ENCODE results near the gene GCLM. TPM values are rescaled to one million over a fixed set of nuclear protein-coding genes. Genes with fewer than 3 reads are reported as not detected.

The GCLM gene
- polyA plus RNA-seq, 3 donors = 10.2 to 13.1 (median 10.8) TPM

Other genes with a start within 250 kb of the GCLM start
- 10 to 100 TPM; 22.4 to 24.5 (median 23.1) TPM for gene BCAR3, start 227.6 kb downstream of the GCLM start, polyA plus RNA-seq (ENCODE audit: insufficient read length in 3 of 3)
- 10 to 100 TPM; 59.1 to 86.6 (median 67.1) TPM for gene DNTTIP2, start 30.2 kb downstream of the GCLM start, polyA plus RNA-seq (ENCODE audit: insufficient read length in 3 of 3)
- gene ABCA4, start 211.7 kb upstream of the GCLM start, polyA plus RNA-seq (ENCODE audit: insufficient read length in 3 of 3) = 10 to 100 TPM in 1 of 3 donors, 1 to 10 TPM in 2; 5.8 to 15.2 (median 7.1) TPM

Data from renal cortex interstitium (tissue), 3 donors.